Transverse colon (tissue), 4 donors: Measurements from ENCODE around the gene CPM. TPM values are rescaled to one million over a fixed set of nuclear protein-coding genes. Genes with fewer than 3 reads are reported as not detected.
"Not testable (repeated sequence)": the region's sequence is repeated elsewhere in the genome, so short reads cannot be mapped to it uniquely, and the experiment has no call there.

Experiments used
- DNase-seq: peaks from one replicate; pipeline ENCODE4 v3.0.0-alpha.2; 2019
- H3K27ac ChIP-seq, 4 donors: fragments of 200-600 bp; sonication (generic); 2 replicates each; pipeline ENCODE4 v1.5.1; 2016 to 2018; ENCODE audit warnings: inconsistent platforms in 4 of 4
- H3K27me3 ChIP-seq: fragments of 200-600 bp; sonication (generic); 2 replicates; pipeline ENCODE4 v1.5.1; 2017; ENCODE audit warnings: inconsistent platforms
- H3K36me3 ChIP-seq, 4 donors: fragments of 200-600 bp; sonication (generic); 2 replicates each; pipeline ENCODE4 v1.5.1; 2017 to 2019; ENCODE audit warnings: inconsistent platforms in 4 of 4
- H3K4me1 ChIP-seq, 4 donors: fragments of 200-600 bp; sonication (generic); 2 replicates each; pipeline ENCODE4 v1.5.1; 2017 to 2020; ENCODE audit warnings: inconsistent platforms in 4 of 4
- H3K4me3 ChIP-seq, 4 donors: fragments of 200-600 bp; sonication (generic); 1 replicate in 1 of 4; 2 replicates in 3 of 4; pipeline versions ENCODE4 v1.5.1 to v1.6.1; 2017 to 2019; ENCODE audit warnings: inconsistent platforms in 4 of 4
- H3K9me3 ChIP-seq, 2 donors: fragments of 200-600 bp; sonication (generic); 2 replicates each; pipeline ENCODE4 v1.5.1; 2017 to 2019; ENCODE audit warnings: inconsistent platforms in 2 of 2
- EP300 ChIP-seq: sonication (generic); formaldehyde crosslinking; IDR thresholded peaks from one replicate; pipeline ENCODE4 v1.6.1; 2017; ENCODE audit warnings: antibody characterized with exemption, low read depth
- POLR2A ChIP-seq: fragments of 450-650 bp; IDR thresholded peaks from one replicate; pipeline ENCODE4 v1.6.1; 2016; ENCODE audit warnings: antibody characterized with exemption, mild to moderate bottlenecking, moderate library complexity
- POLR2AphosphoS5 ChIP-seq, 3 donors: sonication (generic); formaldehyde crosslinking; IDR thresholded peaks; one replicate each; pipeline ENCODE4 v1.6.1; 2016; ENCODE audit warnings: antibody characterized with exemption in 3 of 3
- WGBS, 2 donors: methylation state at CpG; one replicate each; pipeline ENCODE4 v1.1.5; 2018; ENCODE audit warnings: low coverage in 1 of 2; 5-methylcytosine and 5-hydroxymethylcytosine counted together
- in situ Hi-C, 4 donors: fragments of 200-750 bp; cut with MboI; loops; one replicate each; pipeline versions ENCODE4 v1.15.0 to v1.15.1; 2017; ENCODE audit warnings: low sequenced_read_pairs in 3 of 4, low pct_ligation_motif_present in 1 of 4, low pct_unique_long_range_greater_than_20kb in 1 of 4
- intact Hi-C: fragments of 100-400 bp; cut with DNase I; formaldehyde crosslinking; loops from one replicate; pipeline ENCODE4 v1.15.1; 2023; ENCODE audit warnings: low total_unique reads
- total RNA-seq, 4 donors: library from RNA; depleted of rRNA; stranded (reverse); fragments of >200 nt; gene quantifications; one replicate each; pipeline ENCODE4 v1.1.0, GENCODE V29; 2016
- TF ChIP-seq, protein P1 (sequence below), 5 experiments: fragments of 200-600 bp in 3 of 5; fragments of 450-650 bp in 2 of 5; sonication (generic) in 3 of 5; IDR thresholded peaks; 1 replicate in 2 of 5; 2 replicates in 3 of 5; pipeline ENCODE4 v1.5.1; 2016 to 2017; ENCODE audit warnings: antibody characterized with exemption in 5 of 5, inconsistent platforms in 3 of 5, mild to moderate bottlenecking in 2 of 5, moderate library complexity in 1 of 5

CPM gene
- total RNA-seq, 4 donors from 2014 or later: 36.4 to 147 (median 107) TPM

DNA sequence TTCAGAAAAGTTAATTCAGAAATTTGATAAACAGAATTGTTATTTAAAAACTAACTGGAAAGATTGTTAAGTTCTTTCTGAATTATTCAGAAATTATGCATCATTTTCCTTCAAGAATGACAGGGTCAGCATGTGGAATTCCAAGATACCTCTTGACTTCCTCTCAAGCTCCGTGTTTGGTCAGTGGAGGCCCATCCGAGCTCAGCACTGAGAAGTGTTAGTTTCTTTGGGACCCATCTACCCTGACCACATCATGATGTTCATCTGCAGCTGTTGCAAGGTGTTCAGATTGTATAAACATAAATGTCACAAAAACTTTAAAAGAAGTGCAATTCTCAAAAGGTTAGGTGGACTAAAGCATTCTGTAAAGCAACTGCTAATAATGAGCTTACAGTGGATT lies 91.3 kb downstream of the CPM start:
- DNase-seq: no peak
- Histone ChIP-seq H3K4me1 (no peaks in the 10 kb centered on the region), H3K9me3 (no peaks in the 10 kb centered on the region), H3K36me3 (peaks cover 0 to 60% (median 26%) of the 10 kb centered on the region in 4 donors), H3K27ac (no peak overlapping the region), H3K4me3 (no peak overlapping the region), H3K27me3 (no peaks in the 10 kb centered on the region)
- WGBS, 2 donors: 89 to 94% methylated on average over 2 of the region's 2 CpGs
- no peak for TF ChIP-seq POLR2AphosphoS5 (IDR thresholded peaks at IDR 0.05)
- TF ChIP-seq, protein P1, sequence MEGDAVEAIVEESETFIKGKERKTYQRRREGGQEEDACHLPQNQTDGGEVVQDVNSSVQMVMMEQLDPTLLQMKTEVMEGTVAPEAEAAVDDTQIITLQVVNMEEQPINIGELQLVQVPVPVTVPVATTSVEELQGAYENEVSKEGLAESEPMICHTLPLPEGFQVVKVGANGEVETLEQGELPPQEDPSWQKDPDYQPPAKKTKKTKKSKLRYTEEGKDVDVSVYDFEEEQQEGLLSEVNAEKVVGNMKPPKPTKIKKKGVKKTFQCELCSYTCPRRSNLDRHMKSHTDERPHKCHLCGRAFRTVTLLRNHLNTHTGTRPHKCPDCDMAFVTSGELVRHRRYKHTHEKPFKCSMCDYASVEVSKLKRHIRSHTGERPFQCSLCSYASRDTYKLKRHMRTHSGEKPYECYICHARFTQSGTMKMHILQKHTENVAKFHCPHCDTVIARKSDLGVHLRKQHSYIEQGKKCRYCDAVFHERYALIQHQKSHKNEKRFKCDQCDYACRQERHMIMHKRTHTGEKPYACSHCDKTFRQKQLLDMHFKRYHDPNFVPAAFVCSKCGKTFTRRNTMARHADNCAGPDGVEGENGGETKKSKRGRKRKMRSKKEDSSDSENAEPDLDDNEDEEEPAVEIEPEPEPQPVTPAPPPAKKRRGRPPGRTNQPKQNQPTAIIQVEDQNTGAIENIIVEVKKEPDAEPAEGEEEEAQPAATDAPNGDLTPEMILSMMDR (IDR thresholded peaks at IDR 0.05): no peak
- TF ChIP-seq EP300: no peak
- TF ChIP-seq POLR2A: no peak
- intact Hi-C loops (no loop called here), in situ Hi-C loops (no loop called here)

DNA sequence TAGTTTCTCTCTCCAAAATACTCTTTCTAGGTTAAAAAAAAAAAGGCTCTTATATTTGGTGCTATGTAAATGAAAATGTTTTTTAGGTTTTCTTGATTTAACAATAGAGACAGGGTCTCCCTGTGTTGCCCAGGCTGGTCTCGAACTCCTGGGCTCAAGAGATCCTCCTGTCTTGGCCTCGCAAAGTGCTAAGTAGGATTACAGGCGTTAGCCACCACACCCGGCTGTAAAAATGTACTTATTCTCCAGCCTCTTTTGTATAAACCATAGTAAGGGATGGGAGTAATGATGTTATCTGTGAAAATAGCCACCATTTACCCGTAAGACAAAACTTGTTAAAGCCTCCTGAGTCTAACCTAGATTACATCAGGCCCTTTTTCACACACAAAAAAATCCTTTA lies 91.8 kb downstream of the CPM start:
- not testable (repeated sequence) for DNase-seq, H3K27me3 ChIP-seq
- 49 to 67% methylated on average over 5 of the region's 5 CpGs for WGBS, 2 donors

DNA sequence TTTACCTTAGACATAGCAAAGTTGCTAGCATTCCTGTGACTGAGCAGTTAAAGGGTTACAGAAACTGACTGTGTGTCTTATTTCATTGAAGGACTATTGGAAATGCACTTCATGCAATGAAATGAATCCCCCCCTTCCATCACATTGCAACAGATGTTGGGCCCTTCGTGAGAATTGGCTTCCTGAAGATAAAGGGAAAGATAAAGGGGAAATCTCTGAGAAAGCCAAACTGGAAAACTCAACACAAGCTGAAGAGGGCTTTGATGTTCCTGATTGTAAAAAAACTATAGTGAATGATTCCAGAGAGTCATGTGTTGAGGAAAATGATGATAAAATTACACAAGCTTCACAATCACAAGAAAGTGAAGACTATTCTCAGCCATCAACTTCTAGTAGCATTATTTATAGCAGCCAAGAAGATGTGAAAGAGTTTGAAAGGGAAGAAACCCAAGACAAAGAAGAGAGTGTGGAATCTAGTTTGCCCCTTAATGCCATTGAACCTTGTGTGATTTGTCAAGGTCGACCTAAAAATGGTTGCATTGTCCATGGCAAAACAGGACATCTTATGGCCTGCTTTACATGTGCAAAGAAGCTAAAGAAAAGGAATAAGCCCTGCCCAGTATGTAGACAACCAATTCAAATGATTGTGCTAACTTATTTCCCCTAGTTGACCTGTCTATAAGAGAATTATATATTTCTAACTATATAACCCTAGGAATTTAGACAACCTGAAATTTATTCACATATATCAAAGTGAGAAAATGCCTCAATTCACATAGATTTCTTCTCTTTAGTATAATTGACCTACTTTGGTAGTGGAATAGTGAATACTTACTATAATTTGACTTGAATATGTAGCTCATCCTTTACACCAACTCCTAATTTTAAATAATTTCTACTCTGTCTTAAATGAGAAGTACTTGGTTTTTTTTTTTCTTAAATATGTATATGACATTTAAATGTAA lies 93.5 kb downstream of the CPM start:
- H3K9me3 ChIP-seq: no peaks in the 10 kb centered on the region
- no peak overlapping the region for H3K27ac ChIP-seq
- no peaks in the 10 kb centered on the region for H3K27me3 ChIP-seq
- H3K4me3 ChIP-seq: no peak overlapping the region
- H3K4me1 ChIP-seq: no peaks in the 10 kb centered on the region
- peaks cover 0 to 66% (median 32%) of the 10 kb centered on the region in 4 donors for H3K36me3 ChIP-seq
- 61 to 74% methylated on average over 2 of the region's 2 CpGs for WGBS, 2 donors
- in situ Hi-C loops (no loop called here), intact Hi-C loops (no loop called here)
- DNase-seq: no peak
- TF ChIP-seq POLR2A (no peak), POLR2AphosphoS5 (IDR thresholded peaks at IDR 0.05) (no peak), EP300 (no peak)
- TF ChIP-seq, protein P1 (IDR thresholded peaks at IDR 0.05): no peak

More for the DNA sequence above, 91.8 kb downstream of the CPM start:
- H3K4me3 ChIP-seq, H3K4me1 ChIP-seq, H3K27ac ChIP-seq, intact Hi-C loops, H3K9me3 ChIP-seq, in situ Hi-C loops: not testable (repeated sequence)
- peaks cover 0 to 66% (median 28%) of the 10 kb centered on the region in 4 donors for H3K36me3 ChIP-seq

DNA sequence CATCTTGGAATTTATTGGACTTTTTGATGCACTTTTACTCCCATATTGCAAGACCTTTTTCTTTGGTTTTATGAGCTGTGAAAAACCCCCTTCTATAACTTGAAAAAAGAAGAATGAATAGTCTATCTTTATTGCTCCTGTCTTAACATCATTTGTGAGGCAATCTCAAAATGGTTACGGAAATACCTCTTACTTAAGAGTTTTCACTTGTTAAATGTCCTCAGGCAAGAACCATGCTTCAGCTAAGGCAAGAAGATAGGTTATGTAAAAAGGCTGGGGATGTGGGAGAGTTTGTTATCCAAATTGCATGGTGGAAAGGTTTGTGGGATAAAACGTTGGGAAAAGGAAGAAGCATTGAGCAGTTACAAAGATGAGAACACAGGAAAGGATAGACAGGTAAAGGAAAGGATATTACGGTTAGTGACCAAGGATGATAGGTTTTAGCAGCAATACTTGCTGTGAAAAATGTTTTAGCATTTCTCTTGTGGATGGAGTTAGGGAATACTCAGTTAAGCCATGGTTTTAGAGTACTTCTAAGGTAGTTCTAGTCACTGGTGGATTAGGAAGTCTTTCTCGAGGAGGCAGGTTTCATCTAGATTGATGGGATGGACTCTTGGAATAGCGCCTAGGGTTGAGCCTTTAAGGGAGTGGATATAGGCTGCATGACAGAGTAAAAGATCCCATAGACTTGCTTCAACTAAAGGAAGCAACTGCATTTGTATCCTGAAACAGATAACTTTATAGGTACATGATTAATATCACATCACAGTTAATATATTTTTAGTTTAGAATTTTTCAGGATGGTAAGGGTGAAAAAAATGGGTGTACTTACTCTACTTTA lies 94.7 kb downstream of the CPM start:
- H3K27ac ChIP-seq: no peak overlapping the region
- H3K4me1 ChIP-seq: no peaks in the 10 kb centered on the region
- no peak for DNase-seq
- TF ChIP-seq, protein P1 (IDR thresholded peaks at IDR 0.05): no peak
- no peak for TF ChIP-seq POLR2A
- TF ChIP-seq POLR2AphosphoS5 (IDR thresholded peaks at IDR 0.05): no peak
- no peak for TF ChIP-seq EP300
- in situ Hi-C loops (no loop called here), intact Hi-C loops (no loop called here)
- peaks cover 0 to 75% (median 32%) of the 10 kb centered on the region in 4 donors for H3K36me3 ChIP-seq
- H3K27me3 ChIP-seq: no peaks in the 10 kb centered on the region
- no peak overlapping the region for H3K4me3 ChIP-seq
- WGBS, 2 donors: 83 to 85% methylated on average over 5 of the region's 5 CpGs
- H3K9me3 ChIP-seq: no peaks in the 10 kb centered on the region
